ENCODE results near the gene COL6A2. TPM values are rescaled to one million over a fixed set of nuclear protein-coding genes. Genes with fewer than 3 reads are reported as not detected.

Gene COL6A2
- total RNA-seq, 1 donor from 2014 or later: 120 TPM

DNA sequence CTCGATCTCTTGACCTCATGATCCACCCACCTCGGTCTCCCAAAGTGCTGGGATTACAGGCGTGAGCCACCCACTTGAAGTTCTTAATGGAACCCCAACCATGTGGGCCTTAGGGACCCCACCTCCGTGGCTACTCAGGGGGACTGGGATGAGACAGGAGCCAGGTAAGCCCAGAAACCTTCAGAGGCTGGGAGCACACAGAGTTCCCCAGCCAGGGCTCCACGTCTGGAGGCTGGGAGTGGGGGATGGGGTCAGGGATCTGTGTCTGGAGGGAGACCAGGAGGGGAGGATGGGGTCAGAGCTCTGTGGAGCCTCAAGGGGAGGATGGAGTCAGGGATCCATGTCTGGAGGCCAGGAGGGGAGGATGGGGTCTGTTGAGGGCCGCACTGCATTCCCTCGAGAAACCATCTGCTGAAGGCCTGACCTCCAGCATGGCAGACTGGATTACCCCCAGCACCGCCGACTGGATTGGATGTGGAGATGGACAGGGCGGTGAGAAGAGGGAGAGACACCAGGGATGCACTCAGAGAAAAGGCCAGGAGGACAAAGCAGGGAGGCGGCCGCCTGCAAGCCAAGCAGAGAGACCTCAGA is 59.6 kb downstream of the COL6A2 start:
- Histone ChIP-seq H3K4me2 (ENCODE audit: low read length) (no peak overlapping the region), H3K4me1 (ENCODE audit: insufficient read depth, low read length) (no peaks in the 10 kb centered on the region), H3K27me3 (ENCODE audit: insufficient read depth, low read length) (no peaks in the 10 kb centered on the region), H2AFZ (ENCODE audit: low read depth, low read length) (no peak overlapping the region), H3K36me3 (ENCODE audit: insufficient read depth, low read length) (no peaks in the 10 kb centered on the region), H3K27ac (ENCODE audit: low read depth, low read length) (no peak overlapping the region), H3K4me3 (ENCODE audit: insufficient read depth, low read depth, low read length) (no peak overlapping the region), H3K79me2 (ENCODE audit: insufficient read depth, low read length) (no peaks in the 10 kb centered on the region), H3K9ac (ENCODE audit: low read length) (no peak overlapping the region), H3K9me3 (ENCODE audit: insufficient read depth, low read depth, low read length) (no peaks in the 10 kb centered on the region), H4K20me1 (ENCODE audit: insufficient read depth, low read length) (no peaks in the 10 kb centered on the region)
- FAIRE-seq: no peak
- Mint-ChIP-seq H3K27ac (ENCODE audit: unreplicated experiment) (no peak overlapping the region), H3K4me3 (ENCODE audit: unreplicated experiment) (no peak overlapping the region), H3K9me3 (ENCODE audit: unreplicated experiment) (peaks cover 3% of the 10 kb centered on the region), H3K36me3 (ENCODE audit: low read depth, unreplicated experiment) (peaks cover 11% of the 10 kb centered on the region), H3K4me1 (ENCODE audit: low read depth, unreplicated experiment) (peaks cover 1% of the 10 kb centered on the region), H3K27me3 (ENCODE audit: low read depth, unreplicated experiment) (no peaks in the 10 kb centered on the region)
- no peak for DNase-seq (ENCODE audit: low read depth)
- TF ChIP-seq CTCF (IDR thresholded peaks at IDR 0.05; ENCODE audit: insufficient read depth, low read depth, low read length) (no peak), EZH2 (IDR thresholded peaks at IDR 0.05; ENCODE audit: insufficient read depth, low read length) (no peak)

DNA sequence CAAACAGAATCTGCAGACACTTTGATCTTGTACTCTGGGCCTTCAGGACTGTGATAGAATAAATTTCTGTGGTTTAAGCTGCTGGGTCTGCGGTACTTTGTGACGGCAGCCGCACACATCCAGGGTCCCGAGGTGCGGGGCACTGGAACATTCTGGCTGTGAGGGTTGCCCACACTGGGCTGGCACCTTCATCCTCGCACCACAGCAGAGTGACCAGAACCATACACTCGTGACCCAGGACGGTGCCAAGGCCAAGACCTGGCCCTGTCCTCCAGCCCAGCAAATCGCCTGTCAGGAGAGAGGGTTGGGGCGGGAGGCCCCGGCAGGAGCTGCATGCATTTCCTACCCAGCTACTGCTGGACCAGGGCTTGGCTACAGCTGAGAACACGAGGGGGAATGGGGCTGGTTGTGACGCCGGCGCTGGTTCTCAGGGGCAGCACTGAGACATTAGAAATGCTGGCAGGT is 60.1 kb downstream of the COL6A2 start:
- Histone ChIP-seq H3K9ac (ENCODE audit: low read length) (no peak overlapping the region), H2AFZ (ENCODE audit: low read depth, low read length) (no peak overlapping the region), H3K36me3 (ENCODE audit: insufficient read depth, low read length) (no peaks in the 10 kb centered on the region), H3K27me3 (ENCODE audit: insufficient read depth, low read length) (peaks cover 3% of the 10 kb centered on the region), H3K4me3 (ENCODE audit: insufficient read depth, low read depth, low read length) (no peak overlapping the region), H3K9me3 (ENCODE audit: insufficient read depth, low read depth, low read length) (no peaks in the 10 kb centered on the region), H3K4me1 (ENCODE audit: insufficient read depth, low read length) (no peaks in the 10 kb centered on the region), H3K4me2 (ENCODE audit: low read length) (no peak overlapping the region), H3K79me2 (ENCODE audit: insufficient read depth, low read length) (no peaks in the 10 kb centered on the region), H4K20me1 (ENCODE audit: insufficient read depth, low read length) (no peaks in the 10 kb centered on the region), H3K27ac (ENCODE audit: low read depth, low read length) (no peak overlapping the region)
- FAIRE-seq (no peak), DNase-seq (ENCODE audit: low read depth) (no peak)
- H3K36me3 Mint-ChIP-seq (ENCODE audit: low read depth, unreplicated experiment): peaks cover 11% of the 10 kb centered on the region
- TF ChIP-seq CTCF (IDR thresholded peaks at IDR 0.05; ENCODE audit: insufficient read depth, low read depth, low read length) (no peak), EZH2 (IDR thresholded peaks at IDR 0.05; ENCODE audit: insufficient read depth, low read length) (no peak)
- no peak overlapping the region for H3K27ac Mint-ChIP-seq (ENCODE audit: unreplicated experiment)
- H3K4me1 Mint-ChIP-seq (ENCODE audit: low read depth, unreplicated experiment): no peaks in the 10 kb centered on the region
- H3K4me3 Mint-ChIP-seq (ENCODE audit: unreplicated experiment): no peak overlapping the region
- H3K27me3 Mint-ChIP-seq (ENCODE audit: low read depth, unreplicated experiment): no peaks in the 10 kb centered on the region
- H3K9me3 Mint-ChIP-seq (ENCODE audit: unreplicated experiment): peaks cover 3% of the 10 kb centered on the region

DNA sequence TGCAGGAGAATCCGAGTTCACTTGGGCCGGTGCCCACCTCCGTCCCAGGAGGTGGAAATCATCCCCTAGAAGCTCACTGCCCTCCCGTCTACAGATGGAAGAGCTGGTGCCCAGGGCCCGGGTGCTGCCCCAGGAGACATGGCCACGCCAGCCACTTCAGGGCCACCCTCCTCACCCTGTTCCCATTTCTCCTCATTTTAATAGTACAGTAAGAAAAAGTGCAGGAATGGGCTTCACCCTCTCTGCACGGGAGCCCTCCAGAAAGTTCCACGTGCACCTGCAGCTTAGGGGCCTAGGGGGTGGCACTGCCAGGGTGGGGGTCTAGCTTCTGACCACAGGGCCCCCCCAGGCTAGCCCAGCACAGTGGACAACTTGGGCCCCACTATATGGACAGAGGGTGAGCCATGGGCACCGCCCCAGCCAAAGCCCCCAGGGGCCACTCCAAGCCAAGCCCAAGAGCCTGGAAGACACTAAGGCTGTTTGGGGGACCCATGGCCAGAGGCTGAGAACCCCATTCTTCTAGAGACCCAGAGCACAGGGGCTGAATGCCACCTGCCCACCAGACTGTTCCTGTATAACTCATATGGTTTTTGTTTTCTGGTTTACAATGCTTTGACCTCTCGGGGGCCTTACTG is 60.9 kb downstream of the COL6A2 start:
- Histone ChIP-seq H4K20me1 (ENCODE audit: insufficient read depth, low read length) (no peaks in the 10 kb centered on the region), H3K36me3 (ENCODE audit: insufficient read depth, low read length) (no peaks in the 10 kb centered on the region), H3K4me3 (ENCODE audit: insufficient read depth, low read depth, low read length) (no peak overlapping the region), H3K27me3 (ENCODE audit: insufficient read depth, low read length) (peaks cover 8% of the 10 kb centered on the region), H3K9ac (ENCODE audit: low read length) (no peak overlapping the region), H3K4me1 (ENCODE audit: insufficient read depth, low read length) (no peaks in the 10 kb centered on the region), H2AFZ (ENCODE audit: low read depth, low read length) (no peak overlapping the region), H3K4me2 (ENCODE audit: low read length) (no peak overlapping the region), H3K27ac (ENCODE audit: low read depth, low read length) (no peak overlapping the region), H3K9me3 (ENCODE audit: insufficient read depth, low read depth, low read length) (no peaks in the 10 kb centered on the region), H3K79me2 (ENCODE audit: insufficient read depth, low read length) (no peaks in the 10 kb centered on the region)
- TF ChIP-seq CTCF (IDR thresholded peaks at IDR 0.05; ENCODE audit: insufficient read depth, low read depth, low read length): no peak
- no peak for TF ChIP-seq EZH2 (IDR thresholded peaks at IDR 0.05; ENCODE audit: insufficient read depth, low read length)
- FAIRE-seq (no peak), DNase-seq (ENCODE audit: low read depth) (no peak)
- Mint-ChIP-seq H3K4me1 (ENCODE audit: low read depth, unreplicated experiment) (no peaks in the 10 kb centered on the region), H3K27me3 (ENCODE audit: low read depth, unreplicated experiment) (no peaks in the 10 kb centered on the region), H3K9me3 (ENCODE audit: unreplicated experiment) (peaks cover 3% of the 10 kb centered on the region), H3K36me3 (ENCODE audit: low read depth, unreplicated experiment) (peaks cover 11% of the 10 kb centered on the region), H3K27ac (ENCODE audit: unreplicated experiment) (peak overlapping the region; percentile 18), H3K4me3 (ENCODE audit: unreplicated experiment) (no peak overlapping the region)

Data from astrocyte (in vitro differentiated cells and primary cell).